Medulla oblongata (tissue), 1 donor: ENCODE data around the gene OCLN.
"Not testable (repeated sequence)": the region's sequence is repeated elsewhere in the genome, so short reads cannot be mapped to it uniquely, and the experiment has no call there.

Experiments
- DNase-seq: peaks from one replicate; pipeline ENCODE4 v3.0.0-alpha.2; 2015; ENCODE audit errors: extremely low spot score

Gene OCLN

DNA sequence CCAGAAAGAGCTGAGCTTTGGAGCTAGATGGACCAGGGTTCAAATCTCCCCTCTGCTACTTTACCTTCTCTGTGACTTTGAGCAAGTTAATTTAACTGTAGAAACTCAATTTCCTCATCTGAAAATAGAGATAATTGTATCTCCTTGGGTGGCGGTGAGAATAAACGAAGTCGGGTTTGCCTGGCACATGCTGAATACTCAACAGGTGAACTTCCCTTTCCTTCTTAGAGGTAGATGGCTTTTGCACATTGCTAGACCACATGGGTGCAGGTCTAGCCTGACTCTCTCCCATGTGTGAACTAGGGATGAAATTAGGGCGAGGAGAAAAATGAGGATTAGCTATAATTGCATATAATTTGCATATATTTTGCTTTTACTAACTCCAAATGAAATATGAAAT, 36.0 kb downstream of the OCLN start:
- no peak for DNase-seq

DNA sequence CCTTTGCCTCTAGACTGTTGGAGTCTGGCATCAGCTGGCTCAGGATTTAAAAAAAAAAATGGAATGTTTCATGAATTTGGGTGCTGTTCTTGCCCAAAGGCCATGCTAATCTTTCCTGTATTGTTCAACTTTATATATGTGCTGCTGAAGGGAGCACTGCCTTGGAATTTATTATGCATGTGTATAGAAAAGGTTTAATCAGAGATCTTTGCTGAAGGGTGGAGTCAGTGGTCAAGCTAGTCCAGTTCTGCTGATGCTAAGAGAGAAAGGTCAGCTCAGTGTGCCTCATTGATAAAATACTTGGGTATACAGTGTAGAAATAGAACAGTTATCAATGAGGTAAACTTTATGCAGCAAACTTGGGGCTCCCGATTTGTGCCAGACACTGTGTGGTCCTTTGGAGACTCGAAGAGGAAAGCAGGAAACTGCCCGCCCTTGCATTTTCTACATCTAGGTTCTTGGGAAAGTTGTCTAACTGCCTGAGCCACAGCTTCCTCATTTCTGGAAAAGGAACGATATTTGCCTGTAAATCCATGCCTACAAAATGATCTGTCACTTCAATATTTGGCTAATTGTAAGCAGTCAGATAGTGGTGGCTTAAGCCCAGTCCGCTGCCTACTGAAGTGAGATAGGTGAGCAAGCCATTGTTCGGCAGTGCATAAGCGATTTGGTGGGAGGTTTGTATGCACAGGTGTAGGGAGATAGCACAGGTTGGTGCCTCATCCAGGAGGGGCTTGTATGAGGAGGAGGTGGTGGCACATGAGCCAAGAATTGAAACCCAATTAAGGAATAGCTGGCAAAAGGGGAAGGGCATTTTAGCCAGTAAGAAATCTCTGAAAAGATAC, 38.2 kb downstream of the OCLN start:
- DNase-seq: no peak

DNA sequence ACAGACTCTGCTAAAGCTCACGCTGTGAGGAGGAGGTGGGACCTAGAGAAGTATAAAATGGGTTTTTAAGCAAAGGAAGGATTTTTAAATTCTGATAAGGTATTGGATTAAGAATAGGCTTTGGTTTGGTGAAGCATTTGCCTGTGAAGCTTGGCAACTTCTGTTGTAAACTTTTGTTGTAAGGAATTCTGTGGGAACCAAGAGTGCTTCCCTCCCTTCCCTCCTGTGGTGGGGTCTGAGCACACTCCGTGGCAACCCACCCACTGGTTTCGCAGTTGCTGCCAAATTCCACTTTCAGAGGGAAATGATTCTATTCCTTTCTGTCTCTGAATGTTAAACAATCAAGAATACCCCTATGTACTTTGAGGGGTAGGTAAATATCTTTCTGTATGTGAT, 38.8 kb downstream of the OCLN start:
- DNase-seq: no peak

DNA sequence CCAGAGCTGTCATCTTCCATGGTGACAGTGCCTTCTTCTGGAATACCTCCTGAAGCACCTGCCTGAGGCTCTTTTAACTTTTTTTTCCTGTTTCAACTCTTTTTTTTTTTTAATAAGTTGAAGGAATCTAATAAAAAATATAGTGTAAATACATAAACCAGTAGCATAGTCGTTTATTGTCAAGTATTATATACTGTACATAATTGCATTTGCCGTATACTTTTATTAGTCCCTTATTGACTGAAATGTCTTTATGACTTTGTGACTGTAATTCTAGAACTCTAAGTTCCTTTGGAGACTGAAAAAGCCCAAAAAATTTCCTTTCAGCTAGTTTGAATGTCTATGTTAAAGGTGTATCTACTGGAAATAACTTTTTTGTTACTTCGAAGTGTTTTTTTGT, 45.3 kb downstream of the OCLN start:
- not testable (repeated sequence) for DNase-seq

DNA sequence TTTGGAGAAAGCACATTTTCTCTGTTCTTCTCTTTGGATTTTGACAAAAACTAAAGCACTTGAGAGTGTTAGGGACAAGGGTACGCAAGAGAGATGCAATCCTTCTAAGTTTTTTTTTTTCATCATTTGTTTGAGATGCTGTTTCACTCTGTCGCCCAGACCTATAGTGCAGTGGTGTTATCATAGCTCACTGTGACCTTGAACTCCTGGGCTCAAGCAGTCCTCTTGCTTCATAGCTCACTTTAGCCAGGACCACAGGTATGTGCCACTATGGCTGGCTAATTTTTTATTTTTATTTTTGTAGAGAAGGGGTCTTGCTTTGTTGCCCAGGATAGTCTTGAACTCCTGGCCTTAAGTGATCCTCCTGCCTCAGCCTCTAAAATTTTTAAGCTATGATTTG, 46.1 kb downstream of the OCLN start:
- DNase-seq: not testable (repeated sequence)

DNA sequence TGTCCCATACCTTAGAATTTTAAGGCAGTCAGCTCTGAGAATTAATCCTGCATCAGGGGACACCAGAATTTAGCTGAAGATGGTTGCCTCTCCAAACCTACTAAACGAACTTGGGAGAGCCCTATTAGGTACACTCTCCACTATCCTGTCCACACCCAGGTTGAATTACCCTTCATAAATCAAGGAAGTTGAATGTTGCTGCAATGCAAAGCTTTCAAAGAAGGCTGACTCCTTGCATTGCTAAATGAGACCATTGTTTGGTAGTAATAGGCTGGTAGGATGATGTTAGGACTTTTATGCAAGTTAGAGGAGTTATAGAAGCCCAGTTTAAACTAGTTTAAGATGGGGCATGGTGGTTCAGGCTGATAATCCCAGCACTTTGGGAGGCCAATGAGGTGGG, 48.8 kb downstream of the OCLN start:
- not testable (repeated sequence) for DNase-seq

DNA sequence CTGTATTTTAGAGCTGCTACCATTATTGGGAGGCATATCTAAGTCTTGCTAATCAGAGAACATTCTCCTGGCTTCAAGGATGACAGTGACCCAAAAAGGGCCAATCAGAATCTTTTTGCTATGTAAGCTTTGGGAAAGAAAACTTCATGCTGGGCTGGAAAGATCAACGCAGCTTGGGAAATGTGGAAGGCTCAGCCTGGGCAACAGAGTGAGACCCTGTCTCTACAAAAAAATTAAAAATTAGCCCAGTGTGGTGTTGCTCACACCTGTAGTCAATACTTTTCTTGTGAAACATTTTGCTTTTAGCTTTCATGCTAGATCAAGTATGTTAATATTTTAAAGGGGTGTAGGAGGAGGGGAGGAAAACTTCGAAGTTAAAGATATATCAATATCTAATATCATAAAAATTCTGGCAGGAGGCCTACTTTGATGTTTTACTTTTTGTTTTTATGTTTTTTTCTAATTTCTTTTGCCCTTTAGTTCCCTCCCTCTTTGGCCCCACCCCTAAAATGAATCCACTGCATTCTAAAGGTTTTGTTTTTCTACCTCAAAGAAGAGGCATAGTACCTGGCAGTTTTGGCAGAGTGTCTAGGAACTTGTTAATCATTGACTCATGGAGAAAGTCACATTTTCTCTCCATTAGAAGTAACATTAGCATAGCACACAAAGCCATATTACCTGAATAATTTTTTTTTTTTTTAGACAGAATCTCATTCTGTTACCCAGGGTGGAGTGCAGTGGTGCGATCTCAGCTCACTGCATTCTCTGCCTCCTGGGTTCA, 50.4 kb downstream of the OCLN start:
- DNase-seq: not testable (repeated sequence)

DNA sequence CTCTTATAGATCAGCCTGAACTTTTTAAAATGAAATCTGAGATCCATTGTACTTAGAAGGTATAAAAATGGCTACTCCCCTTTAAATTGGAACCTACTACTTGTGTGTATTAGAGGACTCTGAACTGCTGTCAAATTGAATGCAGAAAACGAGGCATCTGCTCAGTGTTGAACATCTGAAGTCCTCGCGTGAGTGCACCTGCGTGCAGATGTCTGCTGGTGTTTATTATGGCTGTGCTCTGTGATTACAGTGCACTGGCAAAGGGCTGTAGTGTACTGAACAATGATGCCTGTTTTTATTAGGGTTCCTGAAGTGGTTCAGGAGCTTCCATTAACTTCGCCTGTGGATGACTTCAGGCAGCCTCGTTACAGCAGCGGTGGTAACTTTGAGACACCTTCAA, 52.0 kb downstream of the OCLN start:
- not testable (repeated sequence) for DNase-seq

DNA sequence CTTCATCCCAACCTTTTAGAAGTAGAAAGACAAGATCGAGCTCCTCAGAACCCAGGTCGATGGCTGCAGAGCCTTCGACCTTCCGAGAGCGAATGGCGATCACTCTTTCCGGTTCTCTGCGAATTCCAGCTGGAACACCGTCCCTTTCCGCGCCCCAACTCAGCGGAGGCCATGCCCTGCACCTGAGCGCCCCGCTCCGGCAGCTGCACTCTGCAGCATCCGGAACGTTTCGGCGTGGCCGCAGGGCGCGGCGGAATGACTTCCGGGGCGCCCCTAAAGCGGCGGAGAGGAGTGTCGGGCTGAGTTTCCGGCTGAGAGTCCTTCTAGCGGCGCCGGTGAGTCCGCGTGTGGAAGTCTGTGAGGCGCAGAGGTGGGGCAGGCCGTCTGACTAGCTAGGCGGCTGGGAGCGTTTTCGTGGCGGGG, 67.3 kb downstream of the OCLN start, which contains the start of gene GTF2H2C:
Gene GTF2H2C (plus strand): TSS at position 284 of the 423 bp plus-strand sequence. CDS start 4,942 bp downstream, outside the sequence.
- DNase-seq: peak; percentile 65

DNA sequence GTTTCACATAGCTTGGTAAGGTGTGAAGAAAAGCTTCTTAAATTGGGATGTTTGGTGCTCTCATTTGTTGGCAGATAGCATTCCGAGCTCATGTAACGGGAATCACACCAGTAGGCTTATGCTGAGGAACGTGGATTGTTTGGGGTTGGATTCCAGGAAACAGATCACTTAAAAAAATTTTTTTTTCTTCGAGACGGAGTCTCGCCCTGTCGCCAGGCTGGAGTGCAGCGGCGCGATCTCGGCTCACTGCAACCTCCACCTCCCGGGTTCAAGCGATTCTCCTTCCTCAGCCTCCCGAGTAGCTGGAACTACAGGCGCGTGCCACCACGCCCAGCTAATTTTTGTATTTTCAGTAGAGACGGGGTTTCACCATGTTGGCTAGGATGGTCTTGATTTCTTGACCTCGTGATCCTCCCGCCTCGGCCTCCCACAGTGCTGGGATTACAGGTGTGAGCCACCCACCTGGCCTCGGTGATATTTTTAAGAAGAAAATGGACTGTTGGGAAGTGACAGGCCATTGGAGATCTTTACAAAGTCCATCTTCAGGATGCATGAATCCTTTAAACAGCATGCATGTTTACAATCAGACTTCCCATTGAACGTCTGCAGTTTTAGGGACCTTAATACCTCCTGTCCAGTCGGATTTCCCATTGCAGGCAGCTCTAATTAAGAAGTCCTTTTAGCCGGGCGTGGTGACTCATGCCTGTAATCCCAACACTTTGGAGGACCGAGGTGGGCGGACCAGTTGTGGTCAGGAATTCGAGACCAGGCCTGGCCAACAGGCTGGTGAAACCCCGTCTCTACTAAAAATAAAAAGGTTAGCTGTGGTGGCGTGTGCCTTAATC, 68.2 kb downstream of the OCLN start:
- not testable (repeated sequence) for DNase-seq

DNA sequence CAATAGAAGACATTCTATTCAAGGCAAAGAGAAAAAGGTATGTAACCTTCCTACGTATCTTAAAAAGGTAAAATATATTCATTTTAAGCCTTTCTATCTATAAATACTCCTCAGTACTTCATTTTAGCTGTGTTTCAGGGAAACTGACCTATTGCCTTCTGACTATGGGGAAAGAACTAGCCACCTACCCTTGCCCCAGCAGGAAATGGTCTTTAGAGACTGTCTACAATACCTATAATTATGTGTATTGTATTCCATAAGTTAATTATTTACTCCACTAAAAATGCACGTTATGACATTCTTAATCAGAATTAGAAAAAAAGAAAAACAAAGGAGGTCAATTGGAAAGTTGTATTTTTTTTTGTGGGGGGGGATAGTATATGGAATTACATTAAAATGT, 73.6 kb downstream of the OCLN start:
- not testable (repeated sequence) for DNase-seq

DNA sequence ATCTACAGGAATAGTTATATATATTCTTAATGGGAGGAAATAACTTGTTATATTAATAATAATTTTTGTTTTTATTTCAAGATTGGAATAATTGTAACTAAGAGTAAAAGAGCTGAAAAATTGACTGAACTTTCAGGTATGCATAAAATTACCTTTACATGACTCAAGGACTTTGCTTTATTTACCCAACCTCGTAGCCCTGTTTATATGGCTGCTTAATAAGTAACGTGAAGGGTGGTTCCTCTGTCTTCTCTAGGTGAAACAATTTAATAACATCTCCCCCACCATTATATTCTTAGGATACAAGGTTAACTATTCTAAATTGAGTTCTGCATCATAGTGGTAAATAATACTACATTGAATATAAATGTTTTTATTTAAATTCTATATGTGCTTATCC, 75.5 kb downstream of the OCLN start:
- not testable (repeated sequence) for DNase-seq

DNA sequence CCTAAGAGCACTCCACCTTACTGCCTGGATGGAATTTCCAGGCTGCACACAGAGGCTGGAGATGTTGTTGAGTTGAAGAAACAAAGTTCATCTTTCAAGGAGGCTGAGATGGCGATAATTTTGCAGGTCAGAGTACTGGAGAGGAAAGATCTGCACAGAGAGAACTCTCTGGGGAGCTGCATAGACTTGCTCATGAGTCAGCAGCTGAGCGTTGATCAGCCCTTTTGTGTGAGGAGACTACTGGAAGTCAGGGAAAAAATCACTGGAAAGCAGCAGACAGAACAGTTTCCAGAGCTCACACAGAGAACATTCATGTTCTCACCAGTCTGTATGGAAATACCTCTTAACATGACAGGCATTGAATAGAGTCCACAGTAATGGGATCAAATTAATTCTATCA, 90.8 kb downstream of the OCLN start:
- DNase-seq: not testable (repeated sequence)

DNA sequence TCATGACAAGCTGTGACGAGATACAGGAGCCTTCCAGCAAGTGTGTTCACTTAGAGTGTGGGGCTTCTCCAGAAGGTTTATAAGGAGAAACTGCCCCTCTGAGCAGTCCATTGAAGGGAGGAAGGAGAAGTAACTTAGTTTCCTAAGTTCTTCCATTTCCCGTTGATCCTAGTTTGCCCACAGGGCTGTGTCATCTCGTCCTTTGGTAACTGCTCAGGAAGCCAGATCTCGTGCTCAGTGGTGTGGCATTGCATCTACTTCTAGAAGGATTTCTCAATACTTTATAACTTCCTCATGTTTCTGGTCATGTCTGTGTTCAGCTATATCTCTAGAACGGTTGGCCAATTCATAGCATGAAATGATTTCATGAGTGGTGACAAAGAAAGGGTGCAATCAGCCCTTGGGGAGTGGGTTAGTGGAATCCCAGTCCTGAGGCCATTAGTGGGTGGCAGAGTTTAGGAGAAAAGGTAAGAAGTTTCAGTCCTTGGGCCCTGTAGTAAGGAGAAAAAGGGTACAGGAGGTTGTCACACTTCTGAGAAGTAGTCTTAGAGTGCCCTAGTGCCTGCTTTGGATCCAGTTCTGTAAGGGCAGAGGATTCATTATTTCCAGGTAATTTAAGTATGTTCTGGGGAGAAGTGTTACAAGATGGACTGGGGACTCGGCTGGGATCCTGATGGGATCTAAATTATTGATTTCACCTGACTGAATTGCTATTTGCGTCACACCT, 103.7 kb downstream of the OCLN start:
- DNase-seq: not testable (repeated sequence)

DNA sequence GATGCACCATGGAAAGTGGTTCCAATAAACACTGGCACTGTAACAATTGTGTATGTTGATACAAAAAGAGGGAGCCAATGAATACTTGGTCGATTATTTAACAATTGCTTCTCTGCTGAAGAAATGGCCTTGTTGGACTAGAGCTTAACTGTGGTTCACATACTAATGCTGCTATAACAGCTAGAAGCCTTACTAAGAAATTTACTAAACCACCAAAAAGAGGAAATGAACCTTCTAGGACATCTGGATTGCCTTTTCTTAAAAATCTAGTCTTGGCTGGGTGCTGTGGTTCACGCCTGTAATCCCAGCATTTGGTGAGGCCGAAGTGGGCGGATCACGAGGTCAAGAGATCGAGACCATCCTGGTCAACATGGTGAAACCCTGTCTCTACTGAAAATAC, 109.4 kb downstream of the OCLN start:
- DNase-seq: not testable (repeated sequence)

DNA sequence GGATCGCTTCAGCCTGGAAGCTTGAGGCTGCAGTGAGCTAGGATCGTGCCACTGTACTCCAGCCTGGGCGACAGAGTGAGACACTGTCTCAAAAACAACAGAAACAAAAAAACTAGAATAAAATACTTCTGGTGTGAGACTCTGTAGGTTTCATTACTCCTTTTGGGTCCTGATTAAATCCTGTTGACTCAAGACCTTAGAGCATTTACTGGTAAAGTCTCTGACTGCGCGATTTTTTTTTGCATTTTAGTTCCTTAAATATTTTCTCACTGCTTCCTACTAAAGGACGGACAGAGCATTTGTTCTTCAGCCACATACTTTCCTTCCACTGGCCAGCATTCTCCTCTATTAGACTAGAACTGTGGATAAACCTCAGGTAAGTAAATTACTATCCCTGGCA, 114.2 kb downstream of the OCLN start:
- not testable (repeated sequence) for DNase-seq
